IMR-90 (cell line): ENCODE measurements around the gene TSTD1. TPM values are rescaled to one million over a fixed set of nuclear protein-coding genes. Genes with fewer than 3 reads are reported as not detected.
A peak's percentile ranks its signal among the peaks of the same experiment; 100 is the strongest.

Experiments used
- ATAC-seq: fragments of 200-7000 bp; cut with Tn5 transposase; 2 replicates; pipeline ENCODE4 v1.9.1; 2020; ENCODE audit warnings: low read depth, mild to moderate bottlenecking, moderate library complexity
- BruUV-seq: library from RNA; stranded (reverse); fragments of 400-500 nt; replicated peaks from 2 replicates; lab custom pipeline; 2021; lab: Mats Ljungman, UMichigan
- CTCF ChIA-PET: fragments of 300-600 bp; formaldehyde crosslinking; extraction: SDS; loops from one replicate; lab custom pipeline; 2021; ENCODE audit warnings: antibody characterized with exemption; lab: Yijun Ruan, JAX
- POLR2A ChIA-PET: fragments of 300-600 bp; sonication (Branson Sonifier 250); formaldehyde crosslinking; loops from one replicate; lab custom pipeline; 2022; ENCODE audit warnings: antibody characterized with exemption; ENCODE audit not compliant: unreplicated experiment; lab: Charles Lee
- DNase-seq: peaks from one replicate; pipeline ENCODE4 v3.0.0; 2013
- H2AFZ ChIP-seq: replicated peaks from 2 replicates; pipeline ENCODE3; 2013; ENCODE audit warnings: low read length, mild to moderate bottlenecking; ENCODE audit not compliant: poor library complexity
- H2AK5ac ChIP-seq: 2 replicates; pipeline ENCODE4 v1.6.1; 2013; ENCODE audit warnings: low read depth, low read length, inconsistent platforms
- H2AK9ac ChIP-seq: replicated peaks from 2 replicates; pipeline ENCODE3; 2013; ENCODE audit warnings: mild to moderate bottlenecking, low read depth, low read length, moderate library complexity; ENCODE audit not compliant: poor library complexity
- H2BK120ac ChIP-seq: 2 replicates; pipeline ENCODE4 v1.6.1; 2013; ENCODE audit warnings: low read depth, low read length, inconsistent platforms
- H2BK15ac ChIP-seq: 3 replicates; pipeline ENCODE4 v1.6.1; 2013; ENCODE audit warnings: low read depth, low read length, inconsistent platforms
- H2BK20ac ChIP-seq: 2 replicates; pipeline ENCODE4 v1.6.1; 2013; ENCODE audit warnings: low read depth, mild to moderate bottlenecking, inconsistent platforms, low read length, moderate library complexity
- H2BK5ac ChIP-seq: 2 replicates; pipeline ENCODE4 v1.6.1; 2013; ENCODE audit warnings: mild to moderate bottlenecking, low read depth, low read length, inconsistent platforms; ENCODE audit not compliant: poor library complexity, severe bottlenecking
- H3K14ac ChIP-seq: replicated peaks from 2 replicates; pipeline ENCODE4 v1.6.1; 2013; ENCODE audit warnings: low read depth, low read length, inconsistent platforms
- H3K18ac ChIP-seq: 2 replicates; pipeline ENCODE4 v1.6.1; 2013; ENCODE audit warnings: low read depth, low read length, control low read depth
- H3K23ac ChIP-seq: 2 replicates; pipeline ENCODE4 v1.6.1; 2013; ENCODE audit warnings: low read depth, low read length, inconsistent platforms
- H3K27ac ChIP-seq: 2 replicates; pipeline ENCODE4 v1.5.1; 2013; ENCODE audit warnings: mild to moderate bottlenecking, control low read depth, low read length; ENCODE audit not compliant: insufficient read depth
- H3K27me3 ChIP-seq: 2 replicates; pipeline ENCODE4 v1.6.1; 2013; ENCODE audit warnings: low read length; ENCODE audit not compliant: control insufficient read depth, insufficient read depth
- H3K36me3 ChIP-seq: 2 replicates; pipeline ENCODE4 v1.6.1; 2013; ENCODE audit warnings: low read length, mixed read lengths; ENCODE audit not compliant: control insufficient read depth, insufficient read depth
- H3K4ac ChIP-seq: 2 replicates; pipeline ENCODE4 v1.6.1; 2013; ENCODE audit warnings: low read depth, low read length, inconsistent platforms
- H3K4me1 ChIP-seq: 2 replicates; pipeline ENCODE4 v1.6.1; 2013; ENCODE audit warnings: low read length, mixed read lengths; ENCODE audit not compliant: control insufficient read depth, insufficient read depth
- H3K4me2 ChIP-seq: 2 replicates; pipeline ENCODE4 v1.6.1; 2013; ENCODE audit warnings: low read depth, mild to moderate bottlenecking, control low read depth, low read length, moderate library complexity
- H3K4me3 ChIP-seq: 2 replicates; pipeline ENCODE4 v1.5.1; 2013; ENCODE audit warnings: low read depth, mild to moderate bottlenecking, control low read depth, low read length, moderate library complexity; ENCODE audit not compliant: insufficient read depth
- H3K56ac ChIP-seq: 2 replicates; pipeline ENCODE4 v1.6.1; 2013; ENCODE audit warnings: low read length, inconsistent platforms; ENCODE audit not compliant: insufficient read depth; ENCODE audit errors: extremely low read depth
- H3K79me1 ChIP-seq, 2 experiments: 2 replicates each; pipeline ENCODE4 v1.6.1; 2013; ENCODE audit warnings: low read length in 2 of 2, inconsistent platforms in 1 of 2, low read depth in 1 of 2
- H3K9ac ChIP-seq: 2 replicates; pipeline ENCODE4 v1.6.1; 2013; ENCODE audit warnings: low read depth, low read length, control low read depth
- H3K9me1 ChIP-seq: 2 replicates; pipeline ENCODE4 v1.6.1; 2013; ENCODE audit warnings: low read length, inconsistent platforms; ENCODE audit not compliant: insufficient read depth
- H3K9me3 ChIP-seq: 2 replicates; pipeline ENCODE4 v1.6.1; 2013; ENCODE audit warnings: low read length; ENCODE audit not compliant: control insufficient read depth, insufficient read depth
- H4K20me1 ChIP-seq: 2 replicates; pipeline ENCODE4 v1.6.1; 2013; ENCODE audit warnings: low read length, inconsistent platforms; ENCODE audit not compliant: insufficient read depth
- H4K5ac ChIP-seq: 2 replicates; pipeline ENCODE4 v1.6.1; 2013; ENCODE audit warnings: mild to moderate bottlenecking, low read depth, low read length, control low read depth
- H4K8ac ChIP-seq, 2 experiments: 2 replicates each; pipeline ENCODE4 v1.6.1; 2013; ENCODE audit warnings: low read depth in 2 of 2, low read length in 2 of 2, control low read depth in 1 of 2, inconsistent platforms in 1 of 2
- H4K91ac ChIP-seq: 2 replicates; pipeline ENCODE4 v1.6.1; 2013; ENCODE audit warnings: low read depth, low read length, inconsistent platforms; ENCODE audit not compliant: insufficient read depth
- BHLHE40 ChIP-seq: fragments of 150-350 bp; IDR thresholded peaks from 2 replicates; pipeline ENCODE4 v1.6.1; 2016; ENCODE audit warnings: mild to moderate bottlenecking, low read depth, low read length
- CEBPB ChIP-seq: IDR thresholded peaks from 2 replicates; pipeline ENCODE4 v1.6.1; 2012; ENCODE audit warnings: low read depth, low read length, improper control_type of control experiment
- CHD1 ChIP-seq: IDR thresholded peaks from 2 replicates; pipeline ENCODE4 v1.6.1; 2012; ENCODE audit warnings: low read depth, low read length, improper control_type of control experiment
- RAD21 ChIP-seq: IDR thresholded peaks from 2 replicates; pipeline ENCODE4 v1.6.1; 2012; ENCODE audit warnings: low read length, improper control_type of control experiment
- WGBS, 2 experiments: methylation state at CpG; one replicate each; pipeline versions ENCODE4 v1.1.5 to v1.1.7; 2013; ENCODE audit warnings: missing lambda C conversion rate in 2 of 2; ENCODE audit not compliant: insufficient read length in 1 of 2; ENCODE audit errors: extremely low coverage in 2 of 2; 5-methylcytosine and 5-hydroxymethylcytosine counted together
- dilution Hi-C: fragments of 300-500 bp; cut with HindIII; formaldehyde crosslinking; loops from one replicate; pipeline ENCODE4 v1.14.3; 2018; ENCODE audit warnings: low sequenced_read_pairs; ENCODE audit not compliant: unreplicated experiment
- in situ Hi-C: fragments of 300-500 bp; cut with MboI; formaldehyde crosslinking; loops from 3 replicates; pipeline ENCODE4 v1.14.3; 2019; ENCODE audit warnings: low sequenced_read_pairs, inconsistent platforms, mixed read lengths
- intact Hi-C: fragments of 100-400 bp; cut with micrococcal nuclease; formaldehyde crosslinking; loops from 2 replicates; pipeline ENCODE4 v1.10.0; 2022
- polyA plus RNA-seq, 3 experiments: library from polyadenylated mRNA; depleted of rRNA; stranded (reverse); fragments of >200 nt; gene quantifications; 2 replicates each; pipeline ENCODE4 v1.2.3, GENCODE V29; 2012; ENCODE audit warnings: low replicate concordance in 1 of 3
- total RNA-seq: library from RNA; depleted of rRNA; stranded (reverse); fragments of >200 nt; gene quantifications from 2 replicates; pipeline ENCODE4 v1.2.3, GENCODE V29; 2012
- TF ChIP-seq, protein P1 (sequence below): conservative IDR thresholded peaks from 2 replicates; pipeline ENCODE4 v1.5.1; 2012; ENCODE audit warnings: mild to moderate bottlenecking, low read depth, low read length, improper control_type of control experiment

TSTD1 gene
- total and polyA plus RNA-seq, 2 of the 4 experiments (the other 2 are of a cell fraction) = 0.21 TPM; not detected in 1

DNA sequence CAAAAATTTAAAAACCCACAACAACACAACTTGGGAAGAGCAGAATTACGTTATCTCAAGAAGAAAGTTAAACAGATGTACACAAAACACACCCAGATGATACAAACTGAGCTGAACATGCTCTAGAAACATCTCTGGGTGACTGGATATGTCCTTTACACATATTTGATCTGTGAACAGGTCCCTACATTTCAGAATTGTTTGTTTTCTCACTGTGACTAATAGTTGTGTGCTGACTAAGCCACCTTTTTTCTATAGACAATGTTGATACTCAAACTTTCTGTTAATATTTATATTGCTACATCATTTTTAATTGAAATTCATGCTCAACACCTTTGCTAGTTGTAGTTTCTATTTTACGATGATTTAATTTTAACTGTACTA, 16.8 kb downstream of the TSTD1 start:
- ATAC-seq (peak; percentile 38), DNase-seq (peak; percentile 33)
- Histone ChIP-seq H2AK9ac (no peak overlapping the region), H2AFZ (no peak overlapping the region), H3K9ac (no peak overlapping the region), H3K9me1 (peaks cover 6% of the 10 kb centered on the region; the same call in 1 of the 2 replicates), H3K4me2 (no peak overlapping the region), H3K9me3 (no peaks in the 10 kb centered on the region), H3K23ac (no peak overlapping the region), H3K56ac (no peak overlapping the region), H4K91ac (no peak overlapping the region), H3K4ac (no peak overlapping the region), H3K18ac (no peak overlapping the region), H4K8ac (no peak overlapping the region), H3K79me1 (no peaks in the 10 kb centered on the region), H3K14ac (no peak overlapping the region), H3K27me3 (peaks cover 28% of the 10 kb centered on the region), H3K4me1 (peaks cover 3% of the 10 kb centered on the region; the same call in 1 of the 2 replicates), H2BK15ac (no peak overlapping the region), H3K27ac (no peak overlapping the region), H2BK5ac (no peak overlapping the region), H4K5ac (no peak overlapping the region), H3K4me3 (no peak overlapping the region), H4K20me1 (no peaks in the 10 kb centered on the region), H3K36me3 (no peaks in the 10 kb centered on the region), H2BK20ac (no peak overlapping the region), H2BK120ac (no peak overlapping the region), H2AK5ac (no peak overlapping the region)
- TF ChIP-seq CEBPB (no peak), BHLHE40 (no peak), CHD1 (no peak), RAD21 (no peak)
- TF ChIP-seq, protein P1, sequence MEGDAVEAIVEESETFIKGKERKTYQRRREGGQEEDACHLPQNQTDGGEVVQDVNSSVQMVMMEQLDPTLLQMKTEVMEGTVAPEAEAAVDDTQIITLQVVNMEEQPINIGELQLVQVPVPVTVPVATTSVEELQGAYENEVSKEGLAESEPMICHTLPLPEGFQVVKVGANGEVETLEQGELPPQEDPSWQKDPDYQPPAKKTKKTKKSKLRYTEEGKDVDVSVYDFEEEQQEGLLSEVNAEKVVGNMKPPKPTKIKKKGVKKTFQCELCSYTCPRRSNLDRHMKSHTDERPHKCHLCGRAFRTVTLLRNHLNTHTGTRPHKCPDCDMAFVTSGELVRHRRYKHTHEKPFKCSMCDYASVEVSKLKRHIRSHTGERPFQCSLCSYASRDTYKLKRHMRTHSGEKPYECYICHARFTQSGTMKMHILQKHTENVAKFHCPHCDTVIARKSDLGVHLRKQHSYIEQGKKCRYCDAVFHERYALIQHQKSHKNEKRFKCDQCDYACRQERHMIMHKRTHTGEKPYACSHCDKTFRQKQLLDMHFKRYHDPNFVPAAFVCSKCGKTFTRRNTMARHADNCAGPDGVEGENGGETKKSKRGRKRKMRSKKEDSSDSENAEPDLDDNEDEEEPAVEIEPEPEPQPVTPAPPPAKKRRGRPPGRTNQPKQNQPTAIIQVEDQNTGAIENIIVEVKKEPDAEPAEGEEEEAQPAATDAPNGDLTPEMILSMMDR = no peak
- no TSS peak for BruUV-seq
- no CpG with 5 or more reads among the region's 2 CpGs for WGBS, 2 experiments
- ChIA-PET POLR2A (no interaction called here), CTCF (no interaction called here)
- intact Hi-C loops = no loop called here
- in situ Hi-C loops = no loop called here
- dilution Hi-C loops = no loop called here
